ENCODE results near the gene HDAC8.
"Not testable (repeated sequence)": the region's sequence is repeated elsewhere in the genome, so short reads cannot be mapped to it uniquely, and the experiment has no call there.

Gene HDAC8

GRCh38 chrX:72536542-72536941 lies 36.1 kb downstream of the HDAC8 start:
- FAIRE-seq: no peak
- DNase-seq (ENCODE audit: low spot score): no peak

- FAIRE-seq (no peak), DNase-seq (ENCODE audit: low spot score) (no peak)
Observed at GRCh38 chrX:72532366-72532765, 40.3 kb downstream of the HDAC8 start.

- no peak for FAIRE-seq
- DNase-seq (ENCODE audit: low spot score): no peak
Observed at GRCh38 chrX:72526534-72527508, 45.8 kb downstream of the HDAC8 start.

- DNase-seq (ENCODE audit: low spot score) (no peak), FAIRE-seq (no peak)
Observed at GRCh38 chrX:72498782-72499181, 73.9 kb downstream of the HDAC8 start.

GRCh38 chrX:72495046-72495445 lies 77.6 kb downstream of the HDAC8 start:
- FAIRE-seq: no peak
- no peak for DNase-seq (ENCODE audit: low spot score)

GRCh38 chrX:72492499-72492898 lies 80.1 kb downstream of the HDAC8 start:
- DNase-seq (ENCODE audit: low spot score) (no peak), FAIRE-seq (no peak)

GRCh38 chrX:72490221-72490620 lies 82.4 kb downstream of the HDAC8 start:
- not testable (repeated sequence) for DNase-seq (ENCODE audit: low spot score); FAIRE-seq

GRCh38 chrX:72487661-72488060 lies 85.0 kb downstream of the HDAC8 start:
- no peak for FAIRE-seq
- no peak for DNase-seq (ENCODE audit: low spot score)

- FAIRE-seq: no peak
Observed at GRCh38 chrX:72479324-72480274, 93.0 kb downstream of the HDAC8 start.

GRCh38 chrX:72478853-72479252 lies 93.8 kb downstream of the HDAC8 start:
- no peak for DNase-seq (ENCODE audit: low spot score)
- no peak for FAIRE-seq

More at GRCh38 chrX:72479324-72480274, 93.0 kb downstream of the HDAC8 start:
- DNase-seq (ENCODE audit: low spot score): no peak

- FAIRE-seq (no peak), DNase-seq (ENCODE audit: low spot score) (no peak)
Observed at GRCh38 chrX:72478351-72478750, 94.3 kb downstream of the HDAC8 start.

- DNase-seq (ENCODE audit: low spot score) (no peak), FAIRE-seq (no peak)
Observed at GRCh38 chrX:72477781-72478181, 94.9 kb downstream of the HDAC8 start.

- FAIRE-seq (no peak), DNase-seq (ENCODE audit: low spot score) (no peak)
Observed at GRCh38 chrX:72477376-72477775, 95.3 kb downstream of the HDAC8 start.

GRCh38 chrX:72475952-72476668 lies 96.5 kb downstream of the HDAC8 start:
- no peak for DNase-seq (ENCODE audit: low spot score)

GRCh38 chrX:72475338-72475737 lies 97.3 kb downstream of the HDAC8 start:
- DNase-seq (ENCODE audit: low spot score) (no peak), FAIRE-seq (no peak)

More at GRCh38 chrX:72475952-72476668, 96.5 kb downstream of the HDAC8 start:
- FAIRE-seq: no peak

- FAIRE-seq: no peak
- no peak for DNase-seq (ENCODE audit: low spot score)
Observed at GRCh38 chrX:72470532-72471223, 102.0 kb downstream of the HDAC8 start.

GRCh38 chrX:72470117-72470516 lies 102.5 kb downstream of the HDAC8 start:
- no peak for FAIRE-seq
- DNase-seq (ENCODE audit: low spot score): no peak

- DNase-seq (ENCODE audit: low spot score) (no peak), FAIRE-seq (no peak)
Observed at GRCh38 chrX:72468607-72469006, 104.0 kb downstream of the HDAC8 start.

GRCh38 chrX:72467135-72467534 lies 105.5 kb downstream of the HDAC8 start:
- no peak for DNase-seq (ENCODE audit: low spot score)
- FAIRE-seq: no peak

GRCh38 chrX:72466493-72466892 lies 106.2 kb downstream of the HDAC8 start:
- FAIRE-seq (no peak), DNase-seq (ENCODE audit: low spot score) (no peak)

GRCh38 chrX:72465889-72466288 lies 106.8 kb downstream of the HDAC8 start:
- DNase-seq (ENCODE audit: low spot score) (no peak), FAIRE-seq (no peak)

Data from RCC 7860 (cell line).